WERI-Rb-1 (cell line): ENCODE data around the gene FLT3LG.

ENCODE experiments used
- DNase-seq: peaks from one replicate; pipeline ENCODE4 v3.0.0-alpha.2; 2020
- H3K27ac ChIP-seq: fragments of 250-450 bp; sonication (Bioruptor Pico); 2 replicates; pipeline ENCODE4 v1.5.1; 2020; ENCODE audit warnings: mild to moderate bottlenecking, moderate library complexity
- H3K27me3 ChIP-seq: fragments of 250-450 bp; sonication (Bioruptor Pico); 2 replicates; pipeline ENCODE4 v1.5.1; 2021; ENCODE audit warnings: mild to moderate bottlenecking, low read depth, moderate library complexity; ENCODE audit not compliant: insufficient read depth, severe bottlenecking
- H3K36me3 ChIP-seq: fragments of 250-450 bp; sonication (Bioruptor Pico); 2 replicates; pipeline ENCODE4 v1.5.1; 2020; ENCODE audit warnings: mild to moderate bottlenecking, moderate library complexity
- H3K4me3 ChIP-seq: 2 replicates; pipeline ENCODE4 v1.5.1; 2011; ENCODE audit warnings: low read depth, mild to moderate bottlenecking, control low read depth, low read length
- H3K9me3 ChIP-seq: fragments of 250-450 bp; sonication (Bioruptor Pico); 2 replicates; pipeline ENCODE4 v1.5.1; 2021; ENCODE audit warnings: mild to moderate bottlenecking, moderate library complexity; ENCODE audit not compliant: severe bottlenecking
- TF ChIP-seq, protein P1 (sequence below): IDR thresholded peaks from 2 replicates; pipeline ENCODE4 v1.5.1; 2011; ENCODE audit warnings: low read depth, mild to moderate bottlenecking, control low read depth, inconsistent platforms, low read length

FLT3LG gene

DNA sequence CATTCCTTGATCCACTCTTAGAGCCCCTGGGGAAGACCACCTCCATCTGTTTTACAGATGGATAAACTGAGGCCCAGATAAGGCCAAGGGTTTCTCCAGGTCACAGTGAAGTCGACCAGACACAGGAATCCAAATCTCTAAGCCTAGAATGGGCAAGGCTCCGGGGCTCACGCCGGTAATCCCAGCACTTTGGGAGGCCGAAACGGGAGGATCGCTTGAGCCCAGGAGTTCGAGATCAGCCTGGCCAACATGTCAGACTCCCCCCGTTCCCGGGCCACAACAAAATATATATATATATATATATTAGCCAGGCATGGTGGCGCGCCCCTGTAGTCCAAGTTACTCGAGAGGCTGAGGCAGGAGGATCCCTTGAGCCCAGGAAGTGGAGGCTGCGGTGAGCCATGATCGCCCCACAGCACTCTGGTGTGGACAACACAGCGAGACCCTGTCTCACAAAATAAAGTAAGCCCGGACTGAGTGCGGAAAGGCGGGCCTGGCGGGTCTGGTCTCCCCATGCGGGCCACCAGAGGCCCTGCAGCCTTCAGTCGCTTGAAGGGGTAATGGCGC, 12.8 kb downstream of the FLT3LG start:
- TF ChIP-seq, protein P1, sequence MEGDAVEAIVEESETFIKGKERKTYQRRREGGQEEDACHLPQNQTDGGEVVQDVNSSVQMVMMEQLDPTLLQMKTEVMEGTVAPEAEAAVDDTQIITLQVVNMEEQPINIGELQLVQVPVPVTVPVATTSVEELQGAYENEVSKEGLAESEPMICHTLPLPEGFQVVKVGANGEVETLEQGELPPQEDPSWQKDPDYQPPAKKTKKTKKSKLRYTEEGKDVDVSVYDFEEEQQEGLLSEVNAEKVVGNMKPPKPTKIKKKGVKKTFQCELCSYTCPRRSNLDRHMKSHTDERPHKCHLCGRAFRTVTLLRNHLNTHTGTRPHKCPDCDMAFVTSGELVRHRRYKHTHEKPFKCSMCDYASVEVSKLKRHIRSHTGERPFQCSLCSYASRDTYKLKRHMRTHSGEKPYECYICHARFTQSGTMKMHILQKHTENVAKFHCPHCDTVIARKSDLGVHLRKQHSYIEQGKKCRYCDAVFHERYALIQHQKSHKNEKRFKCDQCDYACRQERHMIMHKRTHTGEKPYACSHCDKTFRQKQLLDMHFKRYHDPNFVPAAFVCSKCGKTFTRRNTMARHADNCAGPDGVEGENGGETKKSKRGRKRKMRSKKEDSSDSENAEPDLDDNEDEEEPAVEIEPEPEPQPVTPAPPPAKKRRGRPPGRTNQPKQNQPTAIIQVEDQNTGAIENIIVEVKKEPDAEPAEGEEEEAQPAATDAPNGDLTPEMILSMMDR = no peak
- H3K36me3 ChIP-seq = peaks cover 44% of the 10 kb centered on the region
- H3K27me3 ChIP-seq = no peaks in the 10 kb centered on the region
- no peak for DNase-seq
- peaks cover 2% of the 10 kb centered on the region for H3K9me3 ChIP-seq
- no peak overlapping the region for H3K4me3 ChIP-seq
- H3K27ac ChIP-seq = peak overlapping the region; percentile 65

DNA sequence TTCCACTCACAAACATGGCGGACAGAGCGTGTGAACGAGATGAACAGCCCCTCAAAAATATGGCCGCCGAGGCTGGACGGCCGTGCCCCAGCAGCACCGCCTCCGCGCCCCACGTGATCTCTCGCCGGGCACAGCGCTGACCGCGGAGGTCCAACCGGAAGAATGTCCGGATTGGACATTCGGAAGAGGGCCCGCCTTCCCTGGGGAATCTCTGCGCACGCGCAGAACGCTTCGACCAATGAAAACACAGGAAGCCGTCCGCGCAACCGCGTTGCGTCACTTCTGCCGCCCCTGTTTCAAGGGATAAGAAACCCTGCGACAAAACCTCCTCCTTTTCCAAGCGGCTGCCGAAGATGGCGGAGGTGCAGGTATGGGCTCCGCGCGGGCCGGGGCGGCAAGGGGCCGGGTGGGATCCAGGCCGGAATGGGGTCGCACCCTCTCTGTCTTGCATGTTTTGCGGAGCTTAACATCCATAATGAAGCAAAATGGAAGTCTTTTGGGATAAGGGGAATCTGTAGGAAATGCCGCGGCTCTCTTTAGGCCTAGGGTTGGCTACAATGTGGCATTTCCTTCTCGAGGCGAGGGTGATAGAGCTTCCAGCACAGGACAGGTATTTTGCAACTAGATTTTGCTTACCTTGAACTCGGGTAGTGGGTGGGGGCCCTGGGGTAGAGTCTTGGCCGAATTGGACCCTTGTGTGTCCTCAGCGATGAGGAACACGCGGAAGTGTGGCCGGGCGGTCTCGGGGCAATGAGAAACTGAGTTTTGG, 13.4 kb downstream of the FLT3LG start, which contains the start of gene RPL13A:
RPL13A (plus strand) TSS at position 332 of the 769 bp plus-strand sequence; CDS start at position 354, 22 bp downstream.
- Histone ChIP-seq H3K9me3 (peaks cover 2% of the 10 kb centered on the region), H3K27ac (peak within 1 kb of the TSS; percentile 97), H3K27me3 (no peaks in the 10 kb centered on the region), H3K4me3 (peak within 1 kb of the TSS; percentile 100), H3K36me3 (peaks cover 50% of the 10 kb centered on the region)
- peak; percentile 99 for DNase-seq
- TF ChIP-seq, protein P1 = no peak

- Histone ChIP-seq H3K27ac (peak overlapping the region; percentile 97), H3K9me3 (peaks cover 2% of the 10 kb centered on the region), H3K27me3 (no peaks in the 10 kb centered on the region), H3K4me3 (peak overlapping the region; percentile 100), H3K36me3 (peaks cover 58% of the 10 kb centered on the region)
- TF ChIP-seq, protein P1 = no peak
- DNase-seq = no peak
Measured at GRCh38 chr19:49488046-49488862, 14.2 kb downstream of the FLT3LG start.

DNA sequence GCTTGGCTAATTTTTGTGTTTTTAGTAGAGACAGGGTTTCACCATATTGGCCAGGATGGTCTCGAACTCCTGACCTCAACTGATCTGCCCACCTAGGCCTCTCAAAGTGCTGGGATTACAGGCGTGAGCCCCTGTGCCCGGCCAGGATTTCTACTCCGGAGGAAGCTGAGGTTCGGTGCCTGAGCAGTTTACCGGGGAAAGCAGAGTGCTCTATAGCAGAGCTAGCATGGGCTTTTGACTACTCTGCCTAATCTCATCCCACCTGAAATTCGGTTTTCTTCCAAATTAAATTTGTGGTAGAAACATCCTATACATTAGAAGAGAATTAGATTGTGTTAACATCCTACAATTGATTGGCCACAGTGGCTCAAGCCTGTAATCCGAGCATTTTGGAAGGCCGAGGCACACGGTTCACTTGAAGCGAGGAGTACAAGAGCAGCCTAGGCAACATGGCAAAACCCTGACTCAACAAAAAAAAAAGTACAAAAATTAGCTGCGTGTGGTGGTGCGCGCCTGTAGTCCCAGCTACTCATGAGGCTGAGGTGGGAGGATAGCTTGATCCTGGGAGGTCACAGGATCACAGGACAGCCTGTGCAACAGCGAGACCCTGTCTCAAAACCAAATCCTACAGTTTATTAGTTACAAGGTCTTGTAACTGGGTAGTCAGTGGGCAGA, 15.0 kb downstream of the FLT3LG start:
- TF ChIP-seq, protein P1 = no peak
- H3K27ac ChIP-seq = peak overlapping the region; percentile 97
- H3K27me3 ChIP-seq = no peaks in the 10 kb centered on the region
- H3K9me3 ChIP-seq = peaks cover 2% of the 10 kb centered on the region
- H3K36me3 ChIP-seq = peaks cover 61% of the 10 kb centered on the region
- DNase-seq = no peak
- H3K4me3 ChIP-seq = peak overlapping the region; percentile 100

GRCh38 chr19:49489601-49490167, 15.7 kb downstream of the FLT3LG start:
- peaks cover 61% of the 10 kb centered on the region for H3K36me3 ChIP-seq
- peak overlapping the region; percentile 97 for H3K27ac ChIP-seq
- no peak for DNase-seq

More at GRCh38 chr19:49489601-49490167, 15.7 kb downstream of the FLT3LG start:
- H3K27me3 ChIP-seq = no peaks in the 10 kb centered on the region
- H3K9me3 ChIP-seq = peaks cover 2% of the 10 kb centered on the region
- no peak overlapping the region for H3K4me3 ChIP-seq
- TF ChIP-seq, protein P1 = no peak
